Dedifferentiated amniotic fluid mesenchymal stem cell (primary cell): Measurements from ENCODE around the gene FBXO40.
"Not testable (repeated sequence)": the region's sequence is repeated elsewhere in the genome, so short reads cannot be mapped to it uniquely, and the experiment has no call there.

Experiments used
- DNase-seq: peaks from one replicate; pipeline ENCODE4 v3.0.0-alpha.2; 2016; ENCODE audit errors: extremely low spot score

FBXO40 gene, protein sequence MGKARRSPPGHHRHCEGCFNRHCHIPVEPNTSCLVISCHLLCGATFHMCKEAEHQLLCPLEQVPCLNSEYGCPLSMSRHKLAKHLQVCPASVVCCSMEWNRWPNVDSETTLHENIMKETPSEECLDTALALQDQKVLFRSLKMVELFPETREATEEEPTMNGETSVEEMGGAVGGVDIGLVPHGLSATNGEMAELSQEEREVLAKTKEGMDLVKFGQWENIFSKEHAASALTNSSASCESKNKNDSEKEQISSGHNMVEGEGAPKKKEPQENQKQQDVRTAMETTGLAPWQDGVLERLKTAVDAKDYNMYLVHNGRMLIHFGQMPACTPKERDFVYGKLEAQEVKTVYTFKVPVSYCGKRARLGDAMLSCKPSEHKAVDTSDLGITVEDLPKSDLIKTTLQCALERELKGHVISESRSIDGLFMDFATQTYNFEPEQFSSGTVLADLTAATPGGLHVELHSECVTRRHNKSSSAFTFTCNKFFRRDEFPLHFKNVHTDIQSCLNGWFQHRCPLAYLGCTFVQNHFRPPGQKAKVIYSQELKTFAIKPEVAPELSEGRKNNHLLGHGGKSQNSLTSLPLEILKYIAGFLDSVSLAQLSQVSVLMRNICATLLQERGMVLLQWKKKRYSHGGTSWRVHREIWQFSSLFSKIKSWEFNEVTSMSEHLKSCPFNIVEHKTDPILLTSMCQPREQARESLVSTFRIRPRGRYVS

GRCh38 chr3:121592856-121593702, at the start of gene FBXO40:
Gene FBXO40 (plus strand): TSS chr3:121593379. CDS start chr3:121620576, 27,197 bp downstream.
- DNase-seq: no peak

- DNase-seq: no peak
Observed at GRCh38 chr3:121545049-121545573, 48.1 kb upstream of the FBXO40 start.

DNA sequence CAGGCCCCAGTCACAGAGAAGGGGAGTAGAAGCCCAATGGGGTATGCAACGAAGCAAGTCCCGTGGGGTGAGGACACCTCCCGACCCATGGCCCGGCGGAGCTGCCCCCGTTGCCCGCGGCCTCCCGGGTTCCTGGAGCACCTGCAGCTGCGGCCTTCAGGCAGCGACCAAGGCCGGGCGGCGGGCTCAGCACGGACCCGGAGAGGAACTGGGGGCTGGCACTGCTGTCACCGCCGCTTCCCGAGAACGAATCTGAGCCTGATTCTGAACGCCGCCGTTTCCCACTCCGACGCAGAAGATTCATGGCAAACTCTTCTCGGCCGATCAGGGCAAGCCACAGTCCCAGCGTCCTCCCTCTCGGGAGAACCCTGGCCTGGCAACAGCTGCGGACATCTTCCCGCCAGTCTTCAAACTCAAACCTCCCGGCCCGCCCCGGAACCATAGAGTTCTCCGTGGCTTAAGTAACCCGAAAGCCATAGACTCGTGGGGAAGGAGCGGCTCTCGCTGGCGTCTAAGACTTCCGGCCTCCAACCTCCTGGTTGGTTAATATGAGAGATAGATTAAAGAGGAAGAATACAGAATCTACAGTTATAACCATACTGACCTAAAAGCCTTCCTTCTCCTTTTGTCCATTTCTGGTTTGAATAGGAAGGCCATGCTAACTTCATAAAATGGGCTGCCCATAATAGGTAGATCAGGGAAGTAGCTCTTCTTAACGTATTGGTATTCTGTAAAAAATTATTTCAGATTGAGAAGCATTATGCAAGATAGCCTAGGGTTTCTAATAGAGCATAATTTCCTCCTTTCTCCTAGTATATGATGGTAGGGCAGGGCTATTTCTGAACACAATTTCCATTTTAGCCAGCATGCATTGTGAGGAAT, 47.4 kb upstream of the FBXO40 start, which contains the start of gene POLQ:
Gene POLQ, minus strand, starts transcription at position 415 of the 882 bp plus-strand sequence. Its CDS starts 111 bp downstream, at position 304.
- DNase-seq: peak; percentile 93

- DNase-seq: no peak
Observed at GRCh38 chr3:121552379-121552778, 40.8 kb upstream of the FBXO40 start.

- DNase-seq: no peak
Observed at GRCh38 chr3:121552797-121553196, 40.4 kb upstream of the FBXO40 start.

- DNase-seq: no peak
Observed at GRCh38 chr3:121557426-121557934, 35.7 kb upstream of the FBXO40 start.

- no peak for DNase-seq
Observed at GRCh38 chr3:121562148-121562547, 31.0 kb upstream of the FBXO40 start.

DNA sequence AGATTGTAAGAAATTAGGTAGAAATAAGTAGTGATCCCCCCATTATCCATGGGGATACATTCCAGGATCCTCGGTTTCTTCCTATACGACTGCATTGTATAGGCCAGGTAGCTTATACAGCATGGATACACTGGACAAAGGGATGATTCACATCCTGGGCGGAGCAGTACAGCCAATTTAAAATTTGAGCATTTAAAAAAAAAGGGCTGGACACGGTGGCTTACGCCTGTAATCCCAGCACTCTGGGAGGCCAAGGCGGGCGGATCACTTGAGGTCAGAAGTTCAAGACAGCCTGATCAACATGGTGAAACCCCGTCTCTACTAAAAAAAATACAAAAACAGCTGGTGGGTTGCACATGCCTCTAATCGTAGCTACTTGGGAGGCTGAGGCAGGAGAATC, 26.4 kb upstream of the FBXO40 start:
- DNase-seq: no peak

GRCh38 chr3:121567649-121568048, 25.5 kb upstream of the FBXO40 start, which contains the start of gene ARGFX:
Gene ARGFX (plus strand): TSS chr3:121567949. CDS start chr3:121570714, 2,765 bp downstream.
- DNase-seq: no peak

GRCh38 chr3:121574449-121574848, 18.7 kb upstream of the FBXO40 start:
- no peak for DNase-seq

DNA sequence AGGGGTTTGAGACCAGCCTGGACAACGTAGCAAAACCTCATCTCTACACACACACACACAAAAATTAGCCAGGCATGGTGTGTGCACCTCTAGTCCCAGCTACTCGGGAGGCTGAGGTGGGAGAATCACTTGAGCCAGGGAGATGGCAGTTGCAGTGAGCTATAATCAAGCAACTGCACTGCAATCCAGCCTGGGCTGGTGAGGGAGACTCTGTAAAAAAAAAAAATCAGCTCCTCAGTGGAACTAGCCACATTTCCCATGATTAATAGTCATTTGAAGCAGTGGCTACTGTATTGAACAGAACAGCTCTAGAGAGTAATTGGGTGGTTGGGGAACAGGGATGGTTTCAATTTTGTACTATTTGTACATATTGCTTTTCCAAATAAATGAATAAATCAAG, 11.5 kb upstream of the FBXO40 start:
- DNase-seq: no peak

GRCh38 chr3:121584418-121584817, 8.8 kb upstream of the FBXO40 start:
- no peak for DNase-seq

DNA sequence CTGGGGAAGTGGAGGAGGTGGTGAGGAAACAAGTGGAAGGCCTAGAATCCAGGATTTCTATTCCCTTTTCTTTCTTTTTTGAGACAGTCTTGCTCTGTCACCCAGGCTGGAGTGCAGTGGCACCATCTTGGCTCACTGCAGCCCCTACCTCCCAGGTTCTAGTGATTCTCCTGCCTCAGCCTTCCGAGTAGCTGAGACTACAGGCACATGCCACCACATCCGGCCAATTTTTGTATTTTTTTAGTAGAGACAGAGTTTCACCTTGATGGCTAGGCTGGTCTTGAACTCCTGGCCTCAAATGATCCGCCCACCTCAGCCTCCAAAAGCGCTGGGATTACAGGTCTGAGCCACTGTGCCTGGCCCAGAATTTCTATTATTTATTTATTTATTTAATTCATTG, 627 bp downstream of the FBXO40 start:
- not testable (repeated sequence) for DNase-seq

- no peak for DNase-seq
Observed at GRCh38 chr3:121594850-121595249, 1.7 kb downstream of the FBXO40 start.

DNA sequence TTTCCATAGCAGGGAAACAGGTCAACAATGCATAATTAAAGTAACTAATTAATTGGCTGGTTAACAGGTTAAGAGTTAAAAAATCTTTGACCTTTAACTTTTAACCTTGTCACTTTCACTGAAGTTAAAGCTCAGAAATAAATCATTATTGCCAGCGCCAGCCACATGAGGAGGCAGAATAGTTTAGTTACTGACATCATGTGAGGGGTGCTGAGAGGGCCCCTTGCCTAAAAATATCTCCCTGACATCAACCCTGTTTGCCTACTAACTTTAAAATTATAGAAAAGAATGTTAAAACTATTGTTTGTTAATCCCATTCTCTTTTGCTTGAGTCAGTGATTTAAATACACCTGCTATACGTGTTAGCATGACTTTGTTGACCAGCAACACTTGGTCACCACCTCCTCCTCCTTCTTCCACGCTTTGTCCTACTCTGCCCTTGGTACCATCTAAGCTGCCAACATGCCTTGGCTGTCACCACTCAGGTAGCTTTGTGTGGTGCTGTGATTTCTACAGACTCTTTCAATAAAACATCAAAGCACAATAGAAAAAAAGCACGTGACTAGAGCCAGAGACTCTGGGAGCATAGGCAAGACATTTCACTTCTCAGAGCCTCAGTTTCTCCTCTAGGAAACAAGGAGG, 2.7 kb downstream of the FBXO40 start:
- no peak for DNase-seq

DNA sequence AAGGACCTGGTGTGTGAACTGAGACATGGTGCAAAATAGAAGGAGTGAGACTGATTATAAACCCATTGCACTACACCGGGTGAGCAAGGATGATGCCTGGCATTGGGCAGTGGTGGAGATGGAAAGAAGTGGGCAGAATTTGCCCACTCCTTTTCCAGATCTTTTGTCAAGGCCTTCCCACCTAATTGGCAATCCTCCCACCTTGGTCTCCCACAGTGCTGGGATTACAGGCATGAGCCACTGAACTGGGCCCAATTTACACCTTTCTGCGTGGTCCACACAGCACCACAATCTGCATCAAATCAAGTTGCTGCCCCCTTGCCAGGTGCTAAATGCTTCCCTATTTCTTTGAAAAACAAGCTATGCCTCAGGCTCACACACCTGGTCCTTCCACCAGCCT, 5.4 kb downstream of the FBXO40 start:
- no peak for DNase-seq

GRCh38 chr3:121599900-121600299, 6.7 kb downstream of the FBXO40 start:
- DNase-seq: not testable (repeated sequence)

GRCh38 chr3:121601212-121601812, 8.1 kb downstream of the FBXO40 start:
- no peak for DNase-seq

GRCh38 chr3:121604759-121605158, 11.6 kb downstream of the FBXO40 start:
- no peak for DNase-seq

DNA sequence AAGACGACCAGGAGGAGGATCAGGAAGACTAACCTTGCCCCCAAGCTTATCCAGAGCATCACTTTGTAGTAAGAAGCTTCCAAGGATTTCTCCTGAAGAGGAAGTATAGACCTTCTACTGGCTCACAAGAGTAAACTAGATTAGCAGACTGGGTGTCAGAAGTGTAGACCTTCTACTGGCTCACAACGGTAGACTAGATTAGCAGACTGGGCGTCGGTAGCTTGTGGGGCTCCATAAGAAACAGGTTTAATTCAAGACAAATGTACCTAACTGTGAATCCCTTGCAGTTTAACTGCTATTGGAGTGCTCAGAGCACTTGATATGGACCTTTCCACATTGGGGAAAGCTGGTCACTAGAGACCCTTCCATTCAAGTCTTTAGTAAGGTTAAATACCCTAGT, 12.9 kb downstream of the FBXO40 start:
- DNase-seq: no peak
